Upper lobe of right lung (tissue), 1 donor: ENCODE measurements around the gene RANBP9. TPM values are rescaled to one million over a fixed set of nuclear protein-coding genes. Genes with fewer than 3 reads are reported as not detected.

Experiments used
- ATAC-seq: fragments of 200-7000 bp; cut with Tn5 transposase; one replicate; pipeline ENCODE4 v1.9.1; 2020; ENCODE audit warnings: mild to moderate bottlenecking, moderate library complexity
- DNase-seq: peaks from one replicate; pipeline ENCODE4 v3.0.0-alpha.2; 2020
- H3K27ac ChIP-seq: fragments of 200-600 bp; one replicate; pipeline ENCODE4 v1.8.0; 2022
- H3K27me3 ChIP-seq: fragments of 200-600 bp; one replicate; pipeline ENCODE4 v1.8.0; 2022; ENCODE audit warnings: mild to moderate bottlenecking
- H3K36me3 ChIP-seq: fragments of 200-600 bp; one replicate; pipeline ENCODE4 v1.8.0; 2022
- H3K4me1 ChIP-seq: fragments of 200-600 bp; one replicate; pipeline ENCODE4 v1.8.0; 2022
- H3K4me3 ChIP-seq: fragments of 200-600 bp; one replicate; pipeline ENCODE4 v1.8.0; 2022; ENCODE audit warnings: mild to moderate bottlenecking
- H3K9me3 ChIP-seq: fragments of 200-600 bp; one replicate; pipeline ENCODE4 v1.8.0; 2022
- intact Hi-C: fragments of 100-400 bp; cut with DNase I; formaldehyde crosslinking; loops from one replicate; pipeline ENCODE4 v1.11.0; 2022
- total RNA-seq: library from RNA; stranded (reverse); fragmentation: NEBNext Ultra II Directional; extraction: Animal tissue kit (Norgen Biotek cat#: 25700); gene quantifications from one replicate; pipeline ENCODE4 v1.2.1, GENCODE V29; 2021
- TF ChIP-seq, protein P1 (sequence below): fragments of 200-600 bp; IDR thresholded peaks from one replicate; pipeline ENCODE4 v1.8.0; 2022; ENCODE audit warnings: antibody characterized with exemption
- donor health status: DM: no; HTN: yes; CAD: no; lungs with severe emphysema.

The RANBP9 gene
- total RNA-seq, 1 donor from 2014 or later, result 38.5 TPM

DNA sequence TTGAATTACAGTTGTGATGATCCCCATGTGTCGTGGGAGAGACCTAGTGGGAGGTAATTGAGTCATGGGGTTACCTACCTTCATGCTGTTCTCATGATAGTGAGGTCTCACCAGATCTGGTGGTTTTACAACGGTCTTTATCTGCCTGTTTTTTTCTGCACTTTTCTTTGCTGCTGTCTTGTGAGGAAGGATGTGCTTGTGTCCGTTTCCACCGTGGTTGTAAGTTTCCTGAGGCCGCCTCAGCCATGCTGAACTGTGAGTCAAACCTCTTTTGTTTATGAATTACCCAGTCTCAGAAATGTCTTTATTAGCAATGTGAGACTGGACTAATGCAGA, 6.5 kb upstream of the RANBP9 start:
- Histone ChIP-seq H3K36me3 (no peaks in the 10 kb centered on the region), H3K27ac (no peak overlapping the region), H3K4me1 (peaks cover 1% of the 10 kb centered on the region), H3K27me3 (no peaks in the 10 kb centered on the region), H3K4me3 (no peak overlapping the region), H3K9me3 (no peaks in the 10 kb centered on the region)
- intact Hi-C loops, result no loop called here
- DNase-seq (no peak), ATAC-seq (no peak)
- TF ChIP-seq, protein P1, sequence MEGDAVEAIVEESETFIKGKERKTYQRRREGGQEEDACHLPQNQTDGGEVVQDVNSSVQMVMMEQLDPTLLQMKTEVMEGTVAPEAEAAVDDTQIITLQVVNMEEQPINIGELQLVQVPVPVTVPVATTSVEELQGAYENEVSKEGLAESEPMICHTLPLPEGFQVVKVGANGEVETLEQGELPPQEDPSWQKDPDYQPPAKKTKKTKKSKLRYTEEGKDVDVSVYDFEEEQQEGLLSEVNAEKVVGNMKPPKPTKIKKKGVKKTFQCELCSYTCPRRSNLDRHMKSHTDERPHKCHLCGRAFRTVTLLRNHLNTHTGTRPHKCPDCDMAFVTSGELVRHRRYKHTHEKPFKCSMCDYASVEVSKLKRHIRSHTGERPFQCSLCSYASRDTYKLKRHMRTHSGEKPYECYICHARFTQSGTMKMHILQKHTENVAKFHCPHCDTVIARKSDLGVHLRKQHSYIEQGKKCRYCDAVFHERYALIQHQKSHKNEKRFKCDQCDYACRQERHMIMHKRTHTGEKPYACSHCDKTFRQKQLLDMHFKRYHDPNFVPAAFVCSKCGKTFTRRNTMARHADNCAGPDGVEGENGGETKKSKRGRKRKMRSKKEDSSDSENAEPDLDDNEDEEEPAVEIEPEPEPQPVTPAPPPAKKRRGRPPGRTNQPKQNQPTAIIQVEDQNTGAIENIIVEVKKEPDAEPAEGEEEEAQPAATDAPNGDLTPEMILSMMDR, result no peak

DNA sequence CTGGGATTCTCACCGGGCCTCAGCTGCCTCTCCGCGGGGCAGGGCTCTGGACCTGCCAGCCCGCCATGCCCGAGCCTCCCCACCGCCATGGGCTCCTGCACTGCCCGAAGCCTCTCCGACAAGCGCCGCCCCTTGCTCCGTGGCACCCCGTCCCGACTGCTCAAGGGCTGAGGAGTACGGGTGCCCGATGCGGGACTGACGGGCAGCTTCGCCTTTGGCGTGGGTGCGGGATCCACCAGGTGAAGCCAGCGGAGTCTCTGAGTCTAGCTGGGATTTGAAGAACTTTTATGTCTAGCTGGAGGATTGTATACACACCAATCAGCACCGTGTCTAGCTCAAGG, 5.3 kb upstream of the RANBP9 start:
- intact Hi-C loops, result no loop called here

DNA sequence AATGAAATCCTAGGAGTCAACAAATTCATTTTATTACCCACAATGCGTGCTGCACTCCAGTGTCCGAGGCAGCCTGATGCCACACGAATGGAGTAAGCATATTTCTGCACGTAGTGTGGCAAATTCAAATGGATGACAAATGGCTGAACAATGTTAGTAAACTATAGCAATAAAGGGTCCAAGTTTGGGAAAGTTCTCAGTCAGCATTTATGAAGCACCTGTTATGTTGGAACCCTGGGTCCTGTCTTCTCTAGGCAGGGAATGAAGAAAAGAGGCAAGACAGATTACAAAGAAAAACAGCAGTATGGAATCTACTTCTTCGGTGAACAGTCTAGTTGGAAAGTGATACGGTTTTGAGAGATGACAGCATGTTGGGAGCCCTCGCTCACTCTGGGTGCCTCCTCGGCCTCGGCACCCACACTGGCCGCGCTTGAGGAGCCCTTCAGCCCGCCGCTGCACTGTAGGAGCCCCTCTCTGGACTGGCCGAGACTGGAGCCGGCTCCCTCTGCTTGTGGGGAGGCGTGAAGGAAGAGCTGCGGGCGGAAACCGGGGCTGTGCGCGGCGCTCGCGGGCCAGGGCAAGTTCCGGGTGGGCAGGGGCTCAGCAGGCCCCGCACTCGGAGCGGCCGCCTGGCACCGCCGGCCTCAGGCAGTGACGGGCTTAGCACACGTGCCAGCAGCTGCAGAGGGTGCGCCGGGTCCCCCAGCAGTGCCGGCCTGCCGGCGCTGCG, 4.8 kb upstream of the RANBP9 start:
- Histone ChIP-seq H3K9me3 (no peaks in the 10 kb centered on the region), H3K4me3 (no peak overlapping the region), H3K36me3 (no peaks in the 10 kb centered on the region), H3K27ac (no peak overlapping the region), H3K27me3 (no peaks in the 10 kb centered on the region), H3K4me1 (peaks cover 8% of the 10 kb centered on the region)
- intact Hi-C loops, result no loop called here
- ATAC-seq (no peak), DNase-seq (no peak)
- TF ChIP-seq, protein P1, result no peak

More for the DNA sequence above, 5.3 kb upstream of the RANBP9 start:
- no peaks in the 10 kb centered on the region for H3K27me3 ChIP-seq
- peaks cover 8% of the 10 kb centered on the region for H3K4me1 ChIP-seq
- ATAC-seq (no peak), DNase-seq (no peak)
- no peak overlapping the region for H3K4me3 ChIP-seq
- no peak overlapping the region for H3K27ac ChIP-seq
- no peaks in the 10 kb centered on the region for H3K9me3 ChIP-seq
- TF ChIP-seq, protein P1, result no peak
- no peaks in the 10 kb centered on the region for H3K36me3 ChIP-seq

DNA sequence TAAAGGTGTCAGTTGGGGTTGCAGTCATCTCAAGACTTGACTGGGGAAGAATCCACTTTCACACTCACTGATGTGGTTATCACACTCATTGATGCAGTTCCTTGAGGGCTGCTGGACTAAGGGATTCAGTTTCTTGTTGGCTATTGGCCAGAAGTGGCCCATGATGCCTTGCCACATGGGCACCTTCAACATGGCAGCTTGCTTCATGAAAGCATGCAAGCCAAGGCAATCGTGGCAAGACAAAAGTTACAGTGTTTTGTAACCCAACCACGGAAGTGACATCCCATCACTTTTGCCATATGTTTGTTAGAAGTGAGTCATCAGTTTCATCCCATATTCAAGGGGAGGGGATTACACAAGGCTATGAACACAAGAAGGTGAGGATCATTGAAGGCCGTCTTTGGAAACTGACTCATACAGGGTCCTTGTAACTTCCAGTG, 3.8 kb upstream of the RANBP9 start:
- TF ChIP-seq, protein P1, result no peak
- ATAC-seq, result no peak
- no peaks in the 10 kb centered on the region for H3K9me3 ChIP-seq
- intact Hi-C loops, result no loop called here
- H3K27me3 ChIP-seq, result no peaks in the 10 kb centered on the region
- no peak overlapping the region for H3K4me3 ChIP-seq
- no peaks in the 10 kb centered on the region for H3K36me3 ChIP-seq
- H3K4me1 ChIP-seq, result peaks cover 8% of the 10 kb centered on the region
- no peak for DNase-seq
- no peak overlapping the region for H3K27ac ChIP-seq

DNA sequence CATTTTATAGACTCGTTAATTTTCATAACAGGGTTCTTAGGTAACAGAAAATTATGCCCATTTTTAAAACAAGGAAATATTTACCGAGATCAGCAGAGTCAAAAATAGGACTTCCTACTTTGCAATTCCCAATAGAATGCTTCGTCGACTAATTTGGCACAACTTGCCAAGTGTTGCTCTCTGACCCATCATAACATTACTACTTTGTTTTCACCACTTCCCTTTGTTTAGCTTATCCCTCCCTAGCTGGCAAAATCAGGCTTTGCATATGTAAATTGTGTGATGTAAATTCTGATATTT, 914 bp upstream of the RANBP9 start:
- ATAC-seq (no peak), DNase-seq (no peak)
- no peaks in the 10 kb centered on the region for H3K36me3 ChIP-seq
- H3K27ac ChIP-seq, result peak overlapping the region; percentile 94
- peaks cover 18% of the 10 kb centered on the region for H3K4me1 ChIP-seq
- no peaks in the 10 kb centered on the region for H3K27me3 ChIP-seq
- H3K9me3 ChIP-seq, result no peaks in the 10 kb centered on the region
- intact Hi-C loops, result no loop called here
- TF ChIP-seq, protein P1, result no peak
- H3K4me3 ChIP-seq, result peak overlapping the region; percentile 64

DNA sequence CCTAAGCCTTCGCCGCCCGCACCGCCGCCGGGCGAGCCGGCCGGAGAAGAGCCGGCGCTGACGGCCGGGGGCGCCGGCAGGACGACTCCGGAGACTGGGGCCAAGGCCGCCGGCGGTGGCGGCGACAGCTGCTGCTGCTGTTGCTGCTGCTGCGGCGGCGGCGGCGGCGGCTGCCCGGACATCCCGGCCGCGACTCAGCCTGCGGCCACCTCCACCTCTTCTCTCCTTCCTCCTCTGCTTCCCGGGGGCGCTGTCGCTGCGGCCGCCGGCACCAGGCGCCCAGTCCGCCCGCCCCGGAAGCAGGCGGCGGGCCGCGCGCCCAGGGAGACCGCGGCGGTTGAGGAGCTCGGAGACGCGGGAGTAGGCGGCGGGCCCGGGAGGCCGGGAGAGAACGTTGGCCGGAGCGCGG, 307 bp downstream of the RANBP9 start:
- Histone ChIP-seq H3K4me3 (peak overlapping the region; percentile 67), H3K4me1 (peaks cover 24% of the 10 kb centered on the region), H3K36me3 (no peaks in the 10 kb centered on the region), H3K27ac (peak overlapping the region; percentile 82), H3K9me3 (no peaks in the 10 kb centered on the region), H3K27me3 (no peaks in the 10 kb centered on the region)
- TF ChIP-seq, protein P1, result peak; percentile 6
- ATAC-seq (no peak), DNase-seq (no peak)
- intact Hi-C loops, result no loop called here
